Measurements from ENCODE around the gene DACH2. TPM values are rescaled to one million over a fixed set of nuclear protein-coding genes. Genes with fewer than 3 reads are reported as not detected.

The DACH2 gene
- total RNA-seq: not detected in 2 replicates

GRCh38 chrX:86148024-86148511, at the start of gene DACH2:
Gene DACH2, plus strand, starts transcription at chrX:86148451.

Other genes with a start within 250 kb of the DACH2 start
- 12.0 and 26.4 TPM in 2 replicates for gene CHM, start 100.9 kb upstream of the DACH2 start, total RNA-seq

Data from bladder microvascular endothelial cell (primary cell).